Activated CD4-positive, CD25-positive, alpha-beta regulatory T cell treated with anti-CD3 and anti-CD28 coated beads, Interleukin-2, amount 50 U/mL, for 72 hours (primary cell): ENCODE data around the gene GNAQ.

Experiments used
- DNase-seq: peaks from one replicate; pipeline ENCODE4 v3.0.0; 2021

GNAQ gene

DNA sequence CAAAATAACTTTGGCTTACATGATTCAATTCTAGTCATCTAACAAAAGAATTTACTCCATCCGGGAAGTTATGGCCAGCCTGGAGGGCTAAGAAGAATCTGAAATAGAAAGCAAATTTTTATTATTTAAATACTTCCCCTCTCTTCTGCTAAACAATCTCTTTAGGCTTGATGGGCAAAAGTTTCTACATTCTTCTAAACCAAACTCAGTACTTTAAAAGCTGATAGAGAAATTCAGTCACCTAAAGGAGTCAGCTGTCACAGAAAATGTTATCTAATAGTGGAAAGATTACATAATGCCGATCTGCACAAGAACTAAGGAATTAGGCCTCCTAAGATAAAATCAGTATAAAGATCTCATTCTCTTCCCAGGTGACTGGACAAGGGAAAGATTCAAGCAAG lies 32.4 kb downstream of the GNAQ start:
- DNase-seq: no peak

GRCh38 chr9:77997611-77998284 lies 33.9 kb downstream of the GNAQ start:
- no peak for DNase-seq

DNA sequence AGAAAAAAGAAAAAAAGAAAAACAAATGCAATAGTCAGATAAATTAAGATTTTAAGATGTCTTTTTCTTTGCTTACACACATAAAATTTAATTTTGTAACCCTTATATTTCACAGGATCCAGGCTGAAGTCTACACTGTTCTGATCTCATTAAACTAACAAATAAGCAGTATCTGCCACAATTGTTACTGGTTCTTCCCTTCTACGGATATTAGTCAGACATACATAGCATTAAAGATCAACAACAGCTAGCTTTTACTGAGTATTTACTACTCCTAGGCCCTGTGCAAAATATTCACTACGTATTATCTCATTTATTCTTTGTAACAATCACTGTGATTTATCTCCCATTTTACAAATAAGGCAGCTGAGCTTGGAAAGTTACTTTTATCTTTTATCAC lies 34.9 kb downstream of the GNAQ start:
- no peak for DNase-seq

DNA sequence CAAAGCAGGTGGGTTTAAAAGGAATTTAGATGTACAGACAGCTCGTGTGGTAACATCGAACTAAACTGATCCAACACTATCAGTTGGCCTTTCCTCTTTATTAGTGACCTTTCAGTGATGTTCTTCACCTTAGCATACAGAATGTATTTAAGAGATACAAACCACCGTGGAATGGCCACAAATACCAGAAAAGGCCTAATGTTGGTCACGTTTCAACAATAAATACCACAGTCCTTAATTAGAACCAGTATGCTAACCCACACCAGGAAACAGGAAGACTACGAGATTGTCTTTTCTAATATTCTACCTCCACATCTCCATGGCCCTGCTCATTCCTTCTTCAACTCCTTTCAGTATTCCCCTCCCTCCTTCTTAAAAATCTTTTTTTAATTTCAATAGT lies 40.4 kb downstream of the GNAQ start:
- DNase-seq: no peak

DNA sequence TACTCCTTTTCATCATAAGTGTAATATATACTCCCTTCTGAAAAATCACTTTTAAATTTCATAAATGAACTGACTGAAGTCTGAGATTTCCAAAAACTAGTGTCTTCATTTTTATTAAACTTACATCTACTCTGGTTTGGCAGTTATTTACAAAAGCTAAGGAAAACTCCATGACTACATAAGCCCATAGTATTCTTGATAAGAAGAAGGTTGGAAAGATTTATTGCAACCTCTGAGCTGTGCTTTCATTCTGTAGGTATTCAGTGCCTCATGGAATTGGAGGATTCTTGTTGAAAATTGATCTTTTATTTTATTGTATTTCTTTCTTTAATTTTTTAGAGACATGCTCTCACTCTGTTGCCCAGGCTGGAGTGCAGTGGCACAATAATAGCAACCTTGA lies 41.7 kb downstream of the GNAQ start:
- DNase-seq: no peak

DNA sequence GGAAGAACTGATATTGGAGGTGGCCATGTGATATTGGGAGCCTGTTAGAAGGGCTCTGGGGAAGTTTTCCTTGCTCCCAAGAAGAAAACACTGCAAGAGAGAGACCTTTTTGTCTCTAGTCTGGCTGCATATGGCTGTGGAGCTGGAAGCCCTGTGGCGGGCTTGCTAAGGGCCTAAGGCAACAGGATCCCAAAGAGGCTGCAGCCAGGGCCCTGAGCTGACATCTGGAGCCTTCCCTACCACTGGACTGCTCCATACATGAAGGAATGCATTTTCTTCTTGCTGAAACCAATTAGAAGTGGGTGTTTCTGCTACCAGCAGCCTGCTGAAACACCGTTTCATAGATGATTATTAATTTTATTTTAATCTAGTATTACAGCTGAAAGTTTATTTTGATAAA lies 42.2 kb downstream of the GNAQ start:
- DNase-seq: no peak

- no peak for DNase-seq
These were observed 43.0 kb downstream of the GNAQ start for GRCh38 chr9:77988630-77989029.

DNA sequence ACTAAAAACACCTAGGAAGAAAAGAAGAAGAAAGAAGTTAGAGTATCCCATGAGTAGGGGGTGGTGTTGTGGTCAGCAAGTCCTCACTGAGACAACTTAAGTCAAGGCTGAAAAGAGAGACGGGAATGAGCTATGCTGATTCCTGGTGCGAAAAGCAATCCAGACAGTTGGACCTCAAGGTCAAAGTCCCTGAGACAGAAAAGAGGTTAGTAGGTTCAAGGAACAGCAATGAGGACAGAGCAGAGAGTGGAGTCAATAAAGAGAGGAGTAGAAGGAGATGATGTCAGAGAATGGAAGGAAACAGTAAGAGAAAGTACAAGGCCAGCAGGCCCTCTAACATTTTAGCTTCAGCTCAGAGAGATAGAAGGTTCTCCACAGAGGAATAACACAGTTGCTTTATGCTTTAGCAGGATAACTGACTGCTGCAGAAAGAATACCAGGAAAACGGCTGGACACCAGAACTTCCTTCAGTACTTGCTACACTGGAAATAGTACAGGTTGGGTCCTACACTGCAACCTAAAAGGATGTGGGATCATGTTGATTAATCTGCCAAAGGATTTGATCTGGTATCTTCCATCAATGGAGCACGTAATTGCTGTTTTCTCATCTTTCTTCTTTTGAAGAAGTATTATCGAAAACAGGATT lies 43.6 kb downstream of the GNAQ start:
- DNase-seq: no peak

GRCh38 chr9:77987081-77987656 lies 44.4 kb downstream of the GNAQ start:
- DNase-seq: no peak

DNA sequence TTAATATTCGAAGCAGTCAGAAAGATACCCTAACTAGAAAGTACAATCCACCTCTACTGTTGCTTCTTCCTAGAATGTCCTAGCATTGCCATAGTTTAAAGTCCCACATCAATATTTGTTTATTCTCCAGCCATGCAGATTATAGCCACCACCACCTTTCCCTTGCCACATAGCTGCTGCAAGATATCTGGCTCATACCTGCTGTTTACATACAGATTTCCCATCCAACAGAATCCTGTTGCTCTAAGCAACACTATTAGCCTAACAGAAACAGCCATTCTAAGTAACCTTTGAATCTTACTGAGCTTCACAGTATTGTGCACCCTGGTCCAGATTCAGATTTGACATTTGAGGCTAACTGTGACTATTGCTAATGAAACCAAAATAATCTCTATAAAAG lies 45.6 kb downstream of the GNAQ start:
- no peak for DNase-seq

DNA sequence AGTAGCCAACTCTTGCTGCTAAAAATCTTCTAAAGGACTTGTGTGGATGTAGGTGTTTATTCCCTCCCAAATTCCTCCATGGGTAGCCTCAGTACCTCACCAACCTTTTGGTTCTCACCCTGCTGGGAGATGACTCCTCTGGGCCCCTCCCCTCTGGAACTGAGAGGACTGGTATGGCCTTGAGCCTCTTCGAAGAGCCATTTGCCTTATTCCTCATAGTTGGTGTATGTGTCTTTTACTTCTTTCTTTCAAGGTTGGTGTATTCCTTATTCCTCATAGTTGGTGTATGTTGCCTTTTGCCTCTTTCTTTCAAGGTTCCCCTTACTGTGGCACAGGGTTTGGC lies 48.3 kb downstream of the GNAQ start:
- no peak for DNase-seq

DNA sequence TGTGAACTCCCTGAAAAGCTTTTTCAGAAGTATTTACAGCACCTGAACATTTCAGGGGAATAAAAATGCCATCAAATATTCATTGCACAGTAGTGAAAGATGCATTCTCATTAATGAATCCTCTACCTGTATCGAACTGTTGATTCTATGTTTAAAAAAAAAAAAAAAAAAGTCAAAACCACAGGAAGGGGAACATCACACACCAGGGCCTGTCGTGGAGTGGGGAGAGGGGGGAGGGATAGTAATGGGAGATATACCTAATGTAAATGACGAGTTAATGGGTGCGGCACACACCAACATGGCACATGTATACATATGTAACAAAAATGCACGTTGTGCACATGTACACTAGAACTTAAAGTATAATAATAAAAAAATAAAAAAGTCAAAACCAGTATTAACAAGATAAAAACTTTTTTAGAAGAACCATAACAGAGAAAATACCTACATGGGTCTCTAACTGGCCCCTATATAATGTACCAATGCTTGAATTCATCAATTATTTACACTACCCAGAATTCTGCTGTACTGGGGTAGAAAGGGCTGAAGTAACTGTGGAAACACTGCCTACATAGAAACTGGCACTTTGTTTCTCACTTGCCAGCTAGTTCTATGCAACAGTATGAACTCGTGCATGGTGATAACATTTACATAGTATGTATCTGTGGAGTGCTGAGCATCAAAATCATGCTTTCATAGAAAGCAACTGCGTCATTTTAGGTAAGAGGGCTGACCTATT lies 48.9 kb downstream of the GNAQ start:
- no peak for DNase-seq

GRCh38 chr9:77981907-77982306 lies 49.7 kb downstream of the GNAQ start:
- DNase-seq: no peak

DNA sequence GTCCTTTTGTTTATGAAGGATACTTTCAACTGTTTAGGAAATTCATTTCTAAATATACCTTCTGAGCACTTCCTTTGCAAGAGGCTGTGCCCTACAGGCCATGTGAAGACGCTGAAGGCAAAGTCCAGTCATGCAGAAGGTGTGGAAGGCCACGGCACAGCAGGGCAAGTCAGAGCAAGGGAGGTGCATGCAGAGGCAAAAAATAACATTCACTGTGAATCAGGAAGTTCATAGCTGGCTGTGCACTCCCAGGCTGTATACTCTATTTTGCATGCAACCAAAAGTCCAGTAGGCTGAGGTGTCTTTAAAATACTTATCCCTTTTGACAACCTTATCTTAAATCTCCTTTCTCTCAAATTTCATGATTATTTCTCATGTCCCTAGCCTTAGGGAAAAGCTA lies 50.3 kb downstream of the GNAQ start:
- no peak for DNase-seq

DNA sequence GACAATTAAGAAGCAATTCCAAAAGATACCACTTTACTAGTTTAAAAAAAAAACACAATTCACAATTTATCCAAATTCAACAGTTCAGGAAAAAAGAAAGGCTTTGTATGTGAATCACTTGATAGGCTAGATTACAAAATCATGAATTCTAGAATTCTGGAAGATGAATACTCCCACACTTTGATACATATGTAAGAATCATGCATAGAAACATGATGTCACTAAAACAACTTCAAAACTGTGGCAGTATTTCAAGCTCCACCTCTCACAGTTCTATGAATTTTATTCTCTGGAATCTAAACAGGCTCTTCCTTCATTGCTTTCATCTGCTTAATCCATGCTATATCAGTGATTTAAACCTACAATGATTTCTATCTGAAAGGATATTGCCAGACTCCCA lies 51.0 kb downstream of the GNAQ start:
- DNase-seq: no peak

DNA sequence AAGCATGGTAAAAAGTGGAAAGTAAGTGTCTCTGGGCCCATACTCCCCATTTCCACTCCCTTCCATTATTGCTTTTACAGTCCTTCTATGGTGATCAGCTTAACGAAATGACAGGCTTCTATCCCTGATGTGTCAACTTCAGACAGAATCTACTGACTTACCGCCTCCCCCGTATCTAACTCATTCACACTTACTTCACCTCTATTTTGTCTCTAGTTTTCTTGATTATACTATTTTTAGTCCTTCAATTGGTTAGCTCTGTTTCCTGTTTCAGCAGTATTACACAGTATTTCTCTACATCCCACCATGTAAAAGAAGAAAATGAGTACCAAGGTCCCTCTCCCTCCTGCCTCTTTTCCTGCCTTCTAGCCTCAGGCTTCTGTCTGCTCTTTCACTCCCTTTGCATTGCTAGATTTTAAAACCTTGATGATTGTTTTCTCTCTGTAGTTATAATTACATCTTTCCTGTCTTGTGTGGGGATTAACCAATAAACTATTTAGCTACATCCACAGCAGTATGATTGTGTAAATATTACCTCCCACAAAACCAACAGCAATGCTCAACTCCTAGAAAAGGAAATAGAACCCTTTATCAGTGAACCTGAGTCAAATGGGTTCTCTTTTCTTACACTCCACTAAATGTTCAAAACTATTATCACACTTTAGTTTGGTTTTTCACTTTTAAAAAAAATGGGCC lies 53.4 kb downstream of the GNAQ start:
- no peak for DNase-seq

- DNase-seq: peak; percentile 33
These were observed 54.4 kb downstream of the GNAQ start for GRCh38 chr9:77977210-77977611.

DNA sequence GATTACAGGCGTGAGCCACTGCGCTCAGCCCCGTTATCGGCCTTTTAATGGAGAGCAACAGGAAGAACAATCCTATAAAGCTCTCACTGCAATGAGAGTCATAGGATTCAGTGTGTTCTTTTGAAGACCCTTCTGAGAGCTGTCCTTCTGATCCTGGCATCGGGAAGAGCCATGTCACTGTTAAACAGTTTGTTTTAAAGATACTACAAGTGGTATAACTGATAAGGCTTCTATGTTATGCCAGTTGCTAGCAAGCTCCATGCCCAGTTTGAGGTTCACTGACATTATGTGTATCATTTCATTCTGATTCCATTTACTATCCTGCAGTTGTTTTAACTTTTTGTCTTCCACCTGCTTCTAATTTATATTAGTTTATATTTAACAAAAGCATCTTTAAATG lies 55.8 kb downstream of the GNAQ start:
- no peak for DNase-seq

- no peak for DNase-seq
These were observed 56.6 kb downstream of the GNAQ start for GRCh38 chr9:77975036-77975435.

DNA sequence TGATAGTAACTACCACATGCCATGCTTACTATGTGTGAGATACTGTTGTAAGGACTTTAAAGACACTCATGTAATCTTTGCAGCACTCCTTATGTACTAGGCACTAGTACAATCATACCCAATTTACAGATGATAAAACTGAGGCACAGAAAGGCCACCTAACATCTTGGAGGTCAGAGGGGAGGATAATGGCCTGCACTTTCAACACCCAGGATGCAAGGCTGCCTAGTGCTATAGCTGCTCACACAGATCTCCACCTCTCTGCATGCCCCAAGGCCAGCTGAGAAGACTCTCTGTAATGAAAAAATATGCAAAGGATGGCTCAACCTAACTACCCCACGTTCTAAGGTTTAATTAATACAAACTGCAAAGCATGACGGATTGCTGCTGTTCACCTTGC lies 57.2 kb downstream of the GNAQ start:
- DNase-seq: no peak

GRCh38 chr9:77969083-77969482 lies 62.5 kb downstream of the GNAQ start:
- DNase-seq: no peak

DNA sequence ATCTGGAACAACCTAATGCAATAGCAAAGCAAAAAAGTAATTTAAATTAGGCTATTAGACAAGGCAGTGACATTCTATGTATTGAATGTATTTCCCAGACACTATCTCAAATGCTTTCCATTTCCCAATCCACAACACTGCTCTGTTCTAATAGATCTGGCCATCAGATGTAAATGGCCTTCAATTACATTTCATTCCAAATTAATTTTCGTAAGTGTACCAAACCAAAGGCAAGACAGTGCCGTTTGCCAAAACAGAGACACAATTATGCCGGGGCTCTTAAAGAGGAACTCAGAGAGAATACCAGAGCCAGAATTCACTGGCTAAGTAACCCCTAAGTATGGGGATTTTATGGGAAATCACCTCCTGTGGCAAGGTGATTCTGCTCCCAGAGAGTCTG lies 63.1 kb downstream of the GNAQ start:
- DNase-seq: no peak

- DNase-seq: no peak
These were observed 64.9 kb downstream of the GNAQ start for GRCh38 chr9:77966718-77967117.
